Activated T-cell treated with anti-CD3 and anti-CD28 coated beads for 48 hours (primary cell): ENCODE data around the gene RBFOX2.

Source experiments
- DNase-seq: peaks from one replicate; pipeline ENCODE4 v3.0.0-alpha.2; 2020; ENCODE audit warnings: low read depth

RBFOX2 gene

GRCh38 chr22:35861451-35861850 is 167.2 kb downstream of the RBFOX2 start:
- DNase-seq = no peak

- DNase-seq = no peak
Observed at GRCh38 chr22:35860837-35861236, 167.8 kb downstream of the RBFOX2 start.

- DNase-seq = no peak
Observed at GRCh38 chr22:35860087-35860733, 168.4 kb downstream of the RBFOX2 start.

GRCh38 chr22:35854334-35854733 is 174.3 kb downstream of the RBFOX2 start:
- no peak for DNase-seq

GRCh38 chr22:35852076-35852475 is 176.5 kb downstream of the RBFOX2 start:
- no peak for DNase-seq

- no peak for DNase-seq
Observed at GRCh38 chr22:35850831-35851230, 177.8 kb downstream of the RBFOX2 start.

GRCh38 chr22:35846804-35847203 is 181.8 kb downstream of the RBFOX2 start:
- no peak for DNase-seq

- DNase-seq = no peak
Observed at GRCh38 chr22:35844886-35845285, 183.7 kb downstream of the RBFOX2 start.

GRCh38 chr22:35842954-35843353 is 185.7 kb downstream of the RBFOX2 start:
- DNase-seq = no peak

- no peak for DNase-seq
Observed at GRCh38 chr22:35842519-35842913, 186.1 kb downstream of the RBFOX2 start.

GRCh38 chr22:35841907-35842518 is 186.6 kb downstream of the RBFOX2 start:
- DNase-seq = no peak

GRCh38 chr22:35840302-35840739 is 188.3 kb downstream of the RBFOX2 start:
- peak; percentile 6 for DNase-seq

GRCh38 chr22:35839841-35840301 is 188.8 kb downstream of the RBFOX2 start:
- no peak for DNase-seq

- no peak for DNase-seq
Observed at GRCh38 chr22:35838855-35839576, 189.6 kb downstream of the RBFOX2 start.

GRCh38 chr22:35837101-35837727 is 191.4 kb downstream of the RBFOX2 start:
- no peak for DNase-seq

GRCh38 chr22:35835998-35836691 is 192.5 kb downstream of the RBFOX2 start:
- no peak for DNase-seq

GRCh38 chr22:35835267-35835997 is 193.2 kb downstream of the RBFOX2 start:
- DNase-seq = no peak

- no peak for DNase-seq
Observed at GRCh38 chr22:35834061-35834460, 194.6 kb downstream of the RBFOX2 start.

- DNase-seq = no peak
Observed at GRCh38 chr22:35830305-35830704, 198.3 kb downstream of the RBFOX2 start.

GRCh38 chr22:35824256-35824655 is 204.4 kb downstream of the RBFOX2 start:
- DNase-seq = no peak

- no peak for DNase-seq
Observed at GRCh38 chr22:35821654-35822053, 207.0 kb downstream of the RBFOX2 start.
